ENCODE data around the gene MACROD1. TPM values are rescaled to one million over a fixed set of nuclear protein-coding genes. Genes with fewer than 3 reads are reported as not detected.

The MACROD1 gene
- total RNA-seq, 5 donors from 2014 or later (not counting 1 experiment from before 2014, with no cell fraction given), result 6.0 to 14.8 (median 10.4) TPM

DNA sequence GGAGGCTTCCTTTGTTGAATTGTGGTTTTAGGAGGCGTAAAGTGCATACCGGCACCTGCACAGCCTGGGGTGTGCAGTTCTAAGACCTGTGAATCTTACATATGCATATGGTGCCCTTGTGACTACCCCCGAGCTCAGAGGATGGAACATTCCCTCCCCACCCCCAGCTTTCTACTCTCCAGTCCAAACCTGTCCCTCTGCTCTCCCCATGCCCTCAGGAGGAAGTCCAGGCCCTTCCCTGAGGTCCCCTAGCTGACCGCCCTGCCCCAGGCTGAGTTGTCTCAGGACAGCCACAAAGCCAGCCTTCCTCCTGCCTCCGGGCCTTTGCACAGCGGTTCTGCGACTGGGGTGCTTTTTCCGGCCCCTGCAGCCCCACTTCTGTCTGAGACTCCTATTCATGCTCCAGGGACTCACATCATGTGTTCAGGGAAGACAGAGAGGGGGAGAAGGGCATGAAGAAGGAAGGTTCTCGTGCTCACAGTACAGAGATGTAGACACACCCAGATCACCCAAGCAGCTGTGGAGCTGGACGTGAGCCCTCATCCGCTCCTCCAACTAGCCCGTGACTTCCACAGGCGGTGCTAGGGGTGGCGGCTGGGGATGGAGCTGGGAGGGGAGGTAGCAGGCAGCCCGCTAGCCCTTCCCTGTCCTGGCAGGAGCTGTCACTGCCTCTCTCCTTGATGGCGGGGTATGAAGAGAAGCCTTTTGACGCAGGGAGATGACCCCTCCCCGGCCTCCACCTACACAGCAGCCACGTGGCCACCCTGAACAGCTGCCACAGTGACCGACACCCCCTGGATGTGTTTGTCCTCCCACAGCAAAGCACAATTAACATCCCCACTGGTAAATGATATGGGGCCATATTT is 79.4 kb downstream of the MACROD1 start:
- H3K9me3 Mint-ChIP-seq, result no peaks in the 10 kb centered on the region
- Histone ChIP-seq H3K27me3 (replicated peaks in 1 of 2; ENCODE audit: control insufficient read depth in 2 of 2, extremely low read depth in 1 of 2, insufficient read depth in 2 of 2, low read length in 1 of 2) (peaks cover 0 to 21% of the 10 kb centered on the region in 2 experiments), H3K9me3 (no peaks in the 10 kb centered on the region), H3K27ac (ENCODE audit: low read length) (no peak overlapping the region), H3K4me3 (ENCODE audit: control insufficient read depth in 1 of 2, extremely low read depth in 1 of 2, low read length in 1 of 2) (no peak overlapping the region), H3K4me1 (ENCODE audit: control insufficient read depth in 1 of 2, extremely low read depth in 1 of 2, insufficient read depth in 2 of 2, low read length in 2 of 2) (peaks cover 0 to 3% of the 10 kb centered on the region in 2 experiments), H3K36me3 (ENCODE audit: control insufficient read depth in 2 of 2, extremely low read depth in 1 of 2, insufficient read depth in 1 of 2, low read length in 1 of 2) (no peaks in the 10 kb centered on the region)
- CTCF ChIA-PET, result no interaction called here
- POLR2A ChIA-PET, result no interaction called here
- 68% methylated on average over 5 of the region's 20 CpGs for WGBS (ENCODE audit: insufficient coverage)
- H3K36me3 Mint-ChIP-seq, result no peaks in the 10 kb centered on the region
- ATAC-seq (replicated peaks in 1 of 4) (no peak), DNase-seq (no peak)
- no peaks in the 10 kb centered on the region for H3K4me1 Mint-ChIP-seq
- no peak overlapping the region for H3K4me3 Mint-ChIP-seq
- no peaks in the 10 kb centered on the region for H3K27me3 Mint-ChIP-seq
- no peak overlapping the region for H3K27ac Mint-ChIP-seq

DNA sequence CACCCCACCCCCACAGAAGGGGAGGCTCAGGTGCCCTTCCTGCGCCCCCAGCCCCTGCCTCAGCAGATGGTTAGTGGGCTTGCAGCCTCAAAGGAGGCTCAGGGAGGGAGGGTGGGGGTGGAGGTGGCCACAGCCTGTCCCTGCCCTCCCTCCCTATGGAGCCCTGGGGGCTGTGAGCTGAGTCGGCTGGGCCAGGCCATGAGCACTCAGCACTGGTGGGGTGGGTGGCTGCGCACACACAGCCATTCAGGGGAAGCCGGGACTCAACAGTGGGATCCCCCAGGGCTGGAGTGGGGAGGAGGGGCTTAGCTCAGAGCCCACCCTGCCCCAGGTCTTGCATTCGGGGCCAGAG is 80.0 kb downstream of the MACROD1 start:
- Histone ChIP-seq H3K9me3 (no peaks in the 10 kb centered on the region), H3K36me3 (ENCODE audit: control insufficient read depth in 2 of 2, extremely low read depth in 1 of 2, insufficient read depth in 1 of 2, low read length in 1 of 2) (no peaks in the 10 kb centered on the region), H3K27me3 (replicated peaks in 1 of 2; ENCODE audit: control insufficient read depth in 2 of 2, extremely low read depth in 1 of 2, insufficient read depth in 2 of 2, low read length in 1 of 2) (peaks cover 0 to 20% of the 10 kb centered on the region in 2 experiments), H3K4me3 (ENCODE audit: control insufficient read depth in 1 of 2, extremely low read depth in 1 of 2, low read length in 1 of 2) (no peak overlapping the region), H3K4me1 (ENCODE audit: control insufficient read depth in 1 of 2, extremely low read depth in 1 of 2, insufficient read depth in 2 of 2, low read length in 2 of 2) (peaks cover 0 to 3% of the 10 kb centered on the region in 2 experiments), H3K27ac (ENCODE audit: low read length) (no peak overlapping the region)
- H3K4me3 Mint-ChIP-seq, result no peak overlapping the region
- no peaks in the 10 kb centered on the region for H3K9me3 Mint-ChIP-seq
- no peak for ATAC-seq (replicated peaks in 1 of 4)
- ChIA-PET POLR2A (no interaction called here), CTCF (no interaction called here)
- WGBS (ENCODE audit: insufficient coverage), result 93% methylated on average over 2 of the region's 5 CpGs
- no peaks in the 10 kb centered on the region for H3K27me3 Mint-ChIP-seq
- H3K36me3 Mint-ChIP-seq, result no peaks in the 10 kb centered on the region
- no peak overlapping the region for H3K27ac Mint-ChIP-seq
- no peaks in the 10 kb centered on the region for H3K4me1 Mint-ChIP-seq
- DNase-seq, result no peak

DNA sequence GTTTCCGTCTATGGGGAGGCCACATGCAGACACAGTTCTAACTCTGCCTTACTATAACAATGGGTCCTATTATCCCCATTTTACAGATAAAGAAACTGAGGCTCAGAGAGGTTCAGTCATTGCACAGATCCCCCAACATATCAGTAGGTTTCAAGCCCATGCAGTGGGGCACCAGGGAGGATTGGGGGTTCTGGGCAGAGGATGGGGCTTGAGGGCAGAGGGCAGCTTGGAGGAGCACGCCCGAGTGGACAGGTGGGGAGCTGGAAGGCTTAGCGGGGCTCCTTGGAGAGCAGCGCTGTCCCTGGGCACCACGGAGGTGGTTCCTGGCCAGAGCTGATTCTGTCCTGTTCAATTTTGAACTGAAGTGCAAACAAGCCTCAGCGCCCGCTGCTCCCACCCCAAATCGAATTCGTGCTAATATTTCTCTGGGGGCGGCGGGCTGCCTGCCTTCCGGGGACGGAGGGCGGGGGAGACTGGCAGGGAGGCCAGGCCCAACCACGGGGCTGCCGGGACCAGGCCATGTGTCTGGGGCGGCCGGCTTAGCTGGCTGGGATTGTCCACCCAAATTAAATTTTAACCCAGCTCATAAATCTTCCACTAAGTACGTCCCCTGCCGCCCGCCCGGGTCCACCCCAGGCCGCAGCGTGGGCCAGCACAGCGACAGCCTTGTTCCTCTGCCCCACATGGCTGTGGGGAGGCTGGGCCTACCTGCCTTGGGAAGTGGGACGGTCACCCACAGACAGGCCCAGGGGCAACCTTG is 80.8 kb downstream of the MACROD1 start:
- no peaks in the 10 kb centered on the region for H3K4me1 ChIP-seq (ENCODE audit: control insufficient read depth in 1 of 2, extremely low read depth in 1 of 2, insufficient read depth in 2 of 2, low read length in 2 of 2)
- CTCF ChIA-PET, result no interaction called here
- WGBS (ENCODE audit: insufficient coverage), result 90% methylated on average over 26 of the region's 27 CpGs

DNA sequence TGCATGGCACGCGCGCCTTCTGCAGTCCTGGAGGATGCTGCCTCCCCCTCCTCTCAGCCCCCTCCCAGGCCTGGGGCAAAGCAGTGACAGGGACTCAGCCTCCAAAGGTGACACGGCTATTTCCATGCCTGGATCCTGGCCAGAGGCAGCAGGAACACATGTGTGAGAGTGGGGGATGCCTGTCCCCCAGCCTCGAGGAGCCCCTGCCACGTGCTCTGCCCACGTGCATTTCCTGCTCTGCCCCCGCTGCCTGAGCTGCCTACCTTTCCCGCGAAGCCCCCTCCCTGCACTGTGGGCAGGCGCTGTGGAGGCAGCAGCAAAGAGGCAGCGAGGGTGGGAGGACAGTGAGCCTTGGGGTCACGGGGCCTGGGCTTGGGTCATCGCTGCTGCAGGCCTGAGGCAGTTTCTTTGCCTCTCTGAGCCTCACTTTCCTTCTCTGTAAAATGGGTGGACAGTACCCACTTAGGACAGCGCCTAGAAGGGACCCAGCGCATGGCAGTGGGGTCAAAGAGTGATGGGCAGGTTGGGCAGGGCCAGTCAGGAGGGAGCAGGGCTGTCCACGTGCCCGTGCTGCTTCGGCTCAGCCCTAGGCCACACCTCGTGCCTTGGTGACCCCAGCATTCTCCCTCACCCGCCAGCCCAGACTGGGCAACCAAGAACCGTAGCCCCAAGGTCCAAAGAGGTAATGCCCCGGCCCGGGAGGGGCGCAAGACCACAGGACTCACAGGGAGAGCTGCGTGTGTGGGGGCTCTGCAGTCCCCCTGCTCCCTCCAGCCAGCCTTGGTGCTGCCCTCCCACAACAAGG is 81.6 kb downstream of the MACROD1 start:
- CTCF ChIA-PET, result no interaction called here
- peaks cover 0 to 14% of the 10 kb centered on the region in 2 experiments for H3K27me3 ChIP-seq (replicated peaks in 1 of 2; ENCODE audit: control insufficient read depth in 2 of 2, extremely low read depth in 1 of 2, insufficient read depth in 2 of 2, low read length in 1 of 2)
- H3K27ac Mint-ChIP-seq, result no peak overlapping the region
- POLR2A ChIA-PET, result interaction anchor here in 1 of 2 donors (0.6 kb wide), 1 partner anchor 673 kb away, joined by 6 read pairs; no protein-coding TSS in a partner anchor
- no peaks in the 10 kb centered on the region for H3K9me3 ChIP-seq
- DNase-seq (no peak), ATAC-seq (replicated peaks in 1 of 4) (no peak)
- H3K4me3 ChIP-seq (ENCODE audit: control insufficient read depth in 1 of 2, extremely low read depth in 1 of 2, low read length in 1 of 2), result no peak overlapping the region
- no peaks in the 10 kb centered on the region for H3K4me1 Mint-ChIP-seq
- H3K4me1 ChIP-seq (ENCODE audit: control insufficient read depth in 1 of 2, extremely low read depth in 1 of 2, insufficient read depth in 2 of 2, low read length in 2 of 2), result no peaks in the 10 kb centered on the region
- 75% methylated on average over 18 of the region's 26 CpGs for WGBS (ENCODE audit: insufficient coverage)
- no peak overlapping the region for H3K27ac ChIP-seq (ENCODE audit: low read length)
- H3K27me3 Mint-ChIP-seq, result no peaks in the 10 kb centered on the region
- H3K36me3 ChIP-seq (ENCODE audit: control insufficient read depth in 2 of 2, extremely low read depth in 1 of 2, insufficient read depth in 1 of 2, low read length in 1 of 2), result no peaks in the 10 kb centered on the region
- H3K36me3 Mint-ChIP-seq, result no peaks in the 10 kb centered on the region
- H3K4me3 Mint-ChIP-seq, result no peak overlapping the region
- H3K9me3 Mint-ChIP-seq, result no peaks in the 10 kb centered on the region

More for the DNA sequence above, 80.8 kb downstream of the MACROD1 start:
- DNase-seq (no peak), ATAC-seq (replicated peaks in 1 of 4) (no peak)
- no peaks in the 10 kb centered on the region for H3K36me3 ChIP-seq (ENCODE audit: control insufficient read depth in 2 of 2, extremely low read depth in 1 of 2, insufficient read depth in 1 of 2, low read length in 1 of 2)
- H3K27ac Mint-ChIP-seq, result no peak overlapping the region
- H3K9me3 ChIP-seq, result no peaks in the 10 kb centered on the region
- POLR2A ChIA-PET, result no interaction called here
- no peaks in the 10 kb centered on the region for H3K4me1 Mint-ChIP-seq
- no peak overlapping the region for H3K4me3 Mint-ChIP-seq
- no peak overlapping the region for H3K4me3 ChIP-seq (ENCODE audit: control insufficient read depth in 1 of 2, extremely low read depth in 1 of 2, low read length in 1 of 2)
- no peaks in the 10 kb centered on the region for H3K36me3 Mint-ChIP-seq
- H3K27me3 ChIP-seq (replicated peaks in 1 of 2; ENCODE audit: control insufficient read depth in 2 of 2, extremely low read depth in 1 of 2, insufficient read depth in 2 of 2, low read length in 1 of 2), result peaks cover 0 to 16% of the 10 kb centered on the region in 2 experiments
- no peaks in the 10 kb centered on the region for H3K9me3 Mint-ChIP-seq
- H3K27me3 Mint-ChIP-seq, result no peaks in the 10 kb centered on the region
- no peak overlapping the region for H3K27ac ChIP-seq (ENCODE audit: low read length)

DNA sequence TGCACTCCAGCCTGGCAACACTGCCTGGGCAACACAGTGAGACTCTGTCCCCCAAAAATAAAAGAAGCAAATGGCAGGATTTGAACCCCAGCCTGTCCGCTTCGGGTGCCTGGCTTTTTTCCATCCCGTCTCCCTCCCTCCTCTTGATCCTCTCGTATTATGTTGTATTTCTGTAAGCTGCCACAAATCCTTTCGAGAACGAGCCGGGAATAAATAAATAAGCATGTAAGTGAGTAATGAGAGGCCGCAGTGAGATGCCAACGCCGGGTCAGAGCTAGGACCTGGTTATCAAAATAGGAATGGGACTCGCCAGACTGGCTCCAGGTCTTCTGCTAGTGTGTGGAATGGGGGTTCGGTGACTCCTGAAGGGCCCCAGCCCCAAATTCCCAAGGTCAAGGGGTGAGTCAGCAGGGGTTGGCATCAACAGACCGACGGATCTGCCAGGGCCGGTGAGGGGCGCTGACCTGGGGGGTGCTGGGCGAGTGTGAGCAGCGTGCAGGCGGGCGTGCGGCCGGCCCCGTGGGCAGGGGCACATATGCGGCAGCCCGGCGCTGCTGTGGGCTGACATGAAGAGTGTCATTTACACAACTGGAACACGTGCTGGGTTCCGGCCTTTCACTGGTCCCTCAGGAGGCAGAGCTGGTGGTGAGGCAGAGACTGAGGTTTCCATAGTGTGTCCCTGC is 82.4 kb downstream of the MACROD1 start:
- H3K27ac Mint-ChIP-seq, result no peak overlapping the region
- H3K4me1 Mint-ChIP-seq, result no peaks in the 10 kb centered on the region
- H3K4me3 Mint-ChIP-seq, result no peak overlapping the region
- H3K36me3 Mint-ChIP-seq, result no peaks in the 10 kb centered on the region
- ChIA-PET CTCF (no interaction called here), POLR2A (interaction anchor here in 1 of 2 donors (0.6 kb wide), 1 partner anchor 672 kb away, joined by 6 read pairs; no protein-coding TSS in a partner anchor)
- H3K9me3 ChIP-seq, result no peaks in the 10 kb centered on the region
- peaks cover 0 to 8% of the 10 kb centered on the region in 2 experiments for H3K27me3 ChIP-seq (replicated peaks in 1 of 2; ENCODE audit: control insufficient read depth in 2 of 2, extremely low read depth in 1 of 2, insufficient read depth in 2 of 2, low read length in 1 of 2)
- H3K4me3 ChIP-seq (ENCODE audit: control insufficient read depth in 1 of 2, extremely low read depth in 1 of 2, low read length in 1 of 2), result no peak overlapping the region
- WGBS (ENCODE audit: insufficient coverage), result 95% methylated on average over 25 of the region's 28 CpGs
- no peak for DNase-seq
- H3K4me1 ChIP-seq (ENCODE audit: control insufficient read depth in 1 of 2, extremely low read depth in 1 of 2, insufficient read depth in 2 of 2, low read length in 2 of 2), result no peaks in the 10 kb centered on the region
- no peaks in the 10 kb centered on the region for H3K36me3 ChIP-seq (ENCODE audit: control insufficient read depth in 2 of 2, extremely low read depth in 1 of 2, insufficient read depth in 1 of 2, low read length in 1 of 2)
- H3K9me3 Mint-ChIP-seq, result no peaks in the 10 kb centered on the region
- no peak for ATAC-seq (replicated peaks in 1 of 4)
- H3K27me3 Mint-ChIP-seq, result no peaks in the 10 kb centered on the region
- no peak overlapping the region for H3K27ac ChIP-seq (ENCODE audit: low read length)
